ENCODE data around the gene MIA3.
"Not testable (repeated sequence)": the region's sequence is repeated elsewhere in the genome, so short reads cannot be mapped to it uniquely, and the experiment has no call there.

Gene MIA3, protein sequence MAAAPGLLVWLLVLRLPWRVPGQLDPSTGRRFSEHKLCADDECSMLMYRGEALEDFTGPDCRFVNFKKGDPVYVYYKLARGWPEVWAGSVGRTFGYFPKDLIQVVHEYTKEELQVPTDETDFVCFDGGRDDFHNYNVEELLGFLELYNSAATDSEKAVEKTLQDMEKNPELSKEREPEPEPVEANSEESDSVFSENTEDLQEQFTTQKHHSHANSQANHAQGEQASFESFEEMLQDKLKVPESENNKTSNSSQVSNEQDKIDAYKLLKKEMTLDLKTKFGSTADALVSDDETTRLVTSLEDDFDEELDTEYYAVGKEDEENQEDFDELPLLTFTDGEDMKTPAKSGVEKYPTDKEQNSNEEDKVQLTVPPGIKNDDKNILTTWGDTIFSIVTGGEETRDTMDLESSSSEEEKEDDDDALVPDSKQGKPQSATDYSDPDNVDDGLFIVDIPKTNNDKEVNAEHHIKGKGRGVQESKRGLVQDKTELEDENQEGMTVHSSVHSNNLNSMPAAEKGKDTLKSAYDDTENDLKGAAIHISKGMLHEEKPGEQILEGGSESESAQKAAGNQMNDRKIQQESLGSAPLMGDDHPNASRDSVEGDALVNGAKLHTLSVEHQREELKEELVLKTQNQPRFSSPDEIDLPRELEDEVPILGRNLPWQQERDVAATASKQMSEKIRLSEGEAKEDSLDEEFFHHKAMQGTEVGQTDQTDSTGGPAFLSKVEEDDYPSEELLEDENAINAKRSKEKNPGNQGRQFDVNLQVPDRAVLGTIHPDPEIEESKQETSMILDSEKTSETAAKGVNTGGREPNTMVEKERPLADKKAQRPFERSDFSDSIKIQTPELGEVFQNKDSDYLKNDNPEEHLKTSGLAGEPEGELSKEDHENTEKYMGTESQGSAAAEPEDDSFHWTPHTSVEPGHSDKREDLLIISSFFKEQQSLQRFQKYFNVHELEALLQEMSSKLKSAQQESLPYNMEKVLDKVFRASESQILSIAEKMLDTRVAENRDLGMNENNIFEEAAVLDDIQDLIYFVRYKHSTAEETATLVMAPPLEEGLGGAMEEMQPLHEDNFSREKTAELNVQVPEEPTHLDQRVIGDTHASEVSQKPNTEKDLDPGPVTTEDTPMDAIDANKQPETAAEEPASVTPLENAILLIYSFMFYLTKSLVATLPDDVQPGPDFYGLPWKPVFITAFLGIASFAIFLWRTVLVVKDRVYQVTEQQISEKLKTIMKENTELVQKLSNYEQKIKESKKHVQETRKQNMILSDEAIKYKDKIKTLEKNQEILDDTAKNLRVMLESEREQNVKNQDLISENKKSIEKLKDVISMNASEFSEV (N-terminal part only)

GRCh38 chr1:222618001-222618879 is at the start of gene MIA3:
MIA3 (plus strand) TSS chr1:222618097; CDS start chr1:222618111, 14 bp downstream.
- DNase-seq (ENCODE audit: low read depth) = peak; percentile 23

DNA sequence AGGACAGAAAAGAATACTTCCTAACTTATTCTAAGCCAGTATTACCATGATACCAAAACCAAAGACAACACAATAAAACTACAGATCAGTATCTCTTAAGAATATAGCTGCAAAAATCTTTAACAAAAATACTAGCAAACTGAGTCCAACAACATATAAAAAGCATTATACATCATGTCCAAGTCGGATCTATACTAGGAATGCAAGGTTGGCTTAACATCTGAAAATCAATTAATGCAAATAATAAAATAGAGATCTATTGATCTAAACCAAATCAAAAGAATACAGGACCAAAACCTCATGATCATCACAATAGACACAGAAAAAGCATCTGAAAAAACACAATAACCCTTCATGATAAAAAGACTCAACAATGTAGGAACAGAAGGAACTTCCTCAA is 47.1 kb upstream of the MIA3 start:
- DNase-seq (ENCODE audit: low read depth) = no peak

DNA sequence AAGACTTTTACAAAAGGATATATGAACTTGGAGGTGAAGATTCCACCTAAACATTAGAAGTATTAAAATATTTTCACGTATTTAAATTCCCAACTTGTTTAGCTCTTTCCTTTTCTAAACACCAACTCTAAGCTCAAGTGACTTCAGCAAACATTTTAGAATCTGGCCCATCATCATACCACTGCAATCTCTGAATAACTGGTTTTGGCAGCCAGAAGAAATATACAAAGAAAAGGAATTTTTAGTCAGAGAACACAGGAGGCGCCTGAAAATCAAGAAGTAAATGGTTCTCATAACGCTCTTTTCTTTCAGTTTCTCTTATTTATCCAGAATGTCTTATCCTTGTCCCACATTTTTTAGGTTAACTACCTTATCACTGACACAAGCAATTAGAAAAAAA is 38.6 kb upstream of the MIA3 start:
- DNase-seq (ENCODE audit: low read depth) = no peak

- no peak for DNase-seq (ENCODE audit: low read depth)
These were observed 35.7 kb upstream of the MIA3 start for GRCh38 chr1:222582099-222582774.

DNA sequence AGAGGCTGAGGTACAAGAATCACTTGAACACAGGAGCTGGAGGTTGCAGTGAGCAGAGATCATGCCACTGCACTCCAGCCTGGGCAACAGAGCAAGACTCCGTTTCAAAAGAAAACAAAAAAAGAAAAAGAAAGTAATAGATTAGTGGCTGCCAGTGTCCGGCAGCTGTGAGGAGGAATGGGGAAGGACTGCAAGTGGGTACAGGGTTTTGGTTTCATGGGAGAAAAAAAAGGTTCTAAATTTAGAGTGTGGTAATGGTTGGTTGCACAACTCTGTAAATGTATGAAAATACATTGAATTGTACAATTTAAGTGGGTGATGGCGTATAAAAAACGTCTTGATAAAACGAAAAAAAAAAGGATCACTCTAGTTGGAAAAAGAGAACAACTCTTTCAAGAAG is 34.8 kb upstream of the MIA3 start:
- no peak for DNase-seq (ENCODE audit: low read depth)

DNA sequence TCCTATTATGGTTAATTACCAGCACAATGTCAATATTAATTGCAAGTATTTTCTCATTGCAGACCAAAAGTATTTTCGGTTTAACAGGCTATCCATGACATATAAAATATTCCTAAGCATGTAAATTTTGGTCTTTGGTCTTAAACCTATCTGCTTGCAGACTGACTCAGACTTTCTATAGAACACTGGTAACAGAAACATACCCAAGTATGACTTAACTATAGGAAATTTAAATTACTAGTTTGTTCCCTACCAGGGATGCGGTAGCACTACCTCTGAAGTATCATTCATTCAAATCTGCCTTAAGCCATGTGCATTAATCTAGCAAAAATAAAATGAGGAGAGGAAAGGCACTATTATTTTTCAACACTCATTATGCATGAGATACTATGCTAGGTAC is 31.1 kb upstream of the MIA3 start:
- no peak for DNase-seq (ENCODE audit: low read depth)

GRCh38 chr1:222588135-222588534 is 29.8 kb upstream of the MIA3 start:
- DNase-seq (ENCODE audit: low read depth) = no peak

- DNase-seq (ENCODE audit: low read depth) = peak; percentile 77
These were observed 28.2 kb upstream of the MIA3 start, which contains the start of gene TAF1A for GRCh38 chr1:222589462-222590302. TAF1A (minus strand) TSS chr1:222589933.

GRCh38 chr1:222592171-222592570 is 25.7 kb upstream of the MIA3 start:
- no peak for DNase-seq (ENCODE audit: low read depth)

GRCh38 chr1:222594789-222595188 is 23.1 kb upstream of the MIA3 start:
- no peak for DNase-seq (ENCODE audit: low read depth)

DNA sequence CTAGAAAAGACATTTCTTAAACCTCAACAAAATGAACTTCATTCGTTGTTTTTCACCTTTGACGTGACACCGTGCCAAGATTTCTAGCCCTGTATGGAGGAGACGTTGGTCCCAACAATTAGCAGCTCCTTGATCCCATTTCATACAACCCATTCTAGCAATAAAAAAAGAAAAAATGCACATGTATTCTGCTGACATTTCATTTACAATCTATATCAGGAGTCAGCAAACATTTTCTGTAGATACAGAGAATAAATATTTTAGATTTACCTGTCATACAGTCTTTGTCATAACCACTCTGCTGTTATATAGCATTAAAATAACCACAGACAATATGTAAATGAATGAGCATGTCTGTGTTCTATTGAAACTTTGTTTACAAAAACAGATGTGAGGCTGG is 21.2 kb upstream of the MIA3 start:
- DNase-seq (ENCODE audit: low read depth) = no peak

DNA sequence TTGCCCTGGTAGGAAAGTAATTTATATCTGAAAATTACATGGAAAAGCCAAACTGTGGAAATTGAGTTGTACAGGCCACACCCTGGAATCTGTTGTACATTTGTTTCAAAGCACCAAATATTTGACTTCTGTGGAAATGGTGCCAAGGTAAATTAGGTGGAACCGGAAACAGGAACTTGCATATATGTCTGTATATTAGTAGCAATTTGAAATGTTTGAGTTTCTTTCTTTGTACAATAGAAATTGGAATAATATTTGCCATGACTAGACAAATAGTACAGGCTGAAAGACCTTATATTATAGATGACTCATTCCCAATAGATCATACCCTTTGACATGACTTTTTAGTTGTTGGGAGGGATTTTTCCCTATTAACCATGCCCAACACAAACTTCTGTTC is 17.6 kb upstream of the MIA3 start:
- DNase-seq (ENCODE audit: low read depth) = no peak

DNA sequence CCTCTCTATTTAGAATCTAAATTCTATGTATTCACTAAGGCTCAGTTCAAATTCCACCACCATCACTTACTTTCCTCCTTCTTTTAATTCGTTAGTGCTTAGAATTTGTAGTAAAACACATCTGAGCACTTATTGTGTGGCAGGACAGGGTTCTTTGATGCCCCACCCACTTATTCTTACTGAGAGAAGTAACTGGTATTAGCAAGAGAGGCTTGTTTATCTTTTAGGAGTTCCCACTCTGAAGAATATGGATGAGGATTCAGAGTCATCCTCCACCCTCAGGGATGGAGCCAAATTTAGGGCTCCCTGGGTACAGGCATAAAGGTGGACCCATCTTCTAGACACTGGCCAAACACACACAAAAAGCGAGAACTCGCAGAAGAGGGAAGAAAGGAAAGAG is 16.6 kb upstream of the MIA3 start:
- no peak for DNase-seq (ENCODE audit: low read depth)

GRCh38 chr1:222606757-222607156 is 11.1 kb upstream of the MIA3 start:
- DNase-seq (ENCODE audit: low read depth) = no peak

DNA sequence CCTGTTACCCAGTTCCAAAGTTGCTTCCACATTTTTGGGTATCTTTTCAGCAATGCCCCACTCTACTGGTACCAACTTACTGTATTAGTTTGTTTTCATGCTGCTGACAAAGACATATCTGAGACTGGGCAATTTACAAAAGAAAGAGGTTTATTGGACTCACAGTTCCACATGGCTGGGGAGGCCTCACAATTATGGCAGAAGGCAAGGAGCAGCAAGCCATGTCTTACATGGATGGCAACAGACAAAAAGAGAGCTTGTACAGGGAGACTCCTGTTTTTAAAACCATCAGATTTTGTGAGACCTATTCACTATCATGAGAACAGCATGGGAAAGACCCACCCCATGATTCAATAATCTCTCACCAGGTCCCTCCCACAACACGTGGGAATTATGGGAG is 8.8 kb upstream of the MIA3 start:
- not testable (repeated sequence) for DNase-seq (ENCODE audit: low read depth)

GRCh38 chr1:222610728-222611127 is 7.2 kb upstream of the MIA3 start:
- DNase-seq (ENCODE audit: low read depth) = no peak

DNA sequence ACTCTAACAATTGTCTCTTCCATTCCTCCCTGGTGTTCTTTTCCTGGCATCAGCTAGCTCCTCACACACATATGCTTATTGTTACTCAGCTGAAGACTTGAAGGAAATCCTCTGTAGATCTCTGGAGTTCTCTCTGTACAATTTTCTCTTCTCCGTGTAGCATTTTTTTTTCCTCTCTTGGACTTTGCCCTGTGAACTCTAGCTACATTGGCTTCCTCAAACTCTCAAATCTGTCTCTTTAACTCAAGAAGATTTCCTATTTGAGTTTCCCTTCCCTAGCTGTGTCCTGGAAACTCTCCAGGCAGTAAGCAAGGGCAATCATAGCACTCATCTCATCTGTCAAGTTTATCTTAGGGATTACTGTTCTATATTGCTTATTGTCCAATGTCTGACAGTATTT is 4.3 kb upstream of the MIA3 start:
- DNase-seq (ENCODE audit: low read depth) = no peak

- no peak for DNase-seq (ENCODE audit: low read depth)
These were observed 1.4 kb upstream of the MIA3 start for GRCh38 chr1:222616525-222616924.

GRCh38 chr1:222617367-222617951 is 438 bp upstream of the MIA3 start:
- DNase-seq (ENCODE audit: low read depth) = peak; percentile 87

All from stimulated activated CD8-positive, alpha-beta memory T cell treated with anti-CD3 and anti-CD28 coated beads, Interleukin-4, amount 100 ng/mL, for 24 hours (primary cell).